ENCODE results near the gene MBLAC2.
A peak's percentile ranks its signal among the peaks of the same experiment; 100 is the strongest.

The MBLAC2 gene

GRCh38 chr5:90474235-90475107, at the start of gene MBLAC2, which contains the start of gene POLR3G:
Gene MBLAC2 (minus strand): TSS chr5:90474771. CDS start chr5:90474292, 479 bp downstream.
Gene POLR3G (plus strand): TSS chr5:90474864. CDS start chr5:90485568, 10,704 bp downstream.
- peak; percentile 92 for DNase-seq (ENCODE audit: low spot score)

GRCh38 chr5:90519081-90519480, 44.5 kb upstream of the MBLAC2 start:
- DNase-seq (ENCODE audit: low spot score), result no peak

- DNase-seq (ENCODE audit: low spot score), result peak; percentile 30
Observed at GRCh38 chr5:90518661-90519060, 44.1 kb upstream of the MBLAC2 start.

- no peak for DNase-seq (ENCODE audit: low spot score)
Observed at GRCh38 chr5:90514520-90514919, 39.9 kb upstream of the MBLAC2 start.

- no peak for DNase-seq (ENCODE audit: low spot score)
Observed at GRCh38 chr5:90510438-90510837, 35.9 kb upstream of the MBLAC2 start.

GRCh38 chr5:90506221-90506620, 31.6 kb upstream of the MBLAC2 start:
- no peak for DNase-seq (ENCODE audit: low spot score)

GRCh38 chr5:90504743-90505142, 30.2 kb upstream of the MBLAC2 start:
- no peak for DNase-seq (ENCODE audit: low spot score)

GRCh38 chr5:90503596-90503995, 29.0 kb upstream of the MBLAC2 start:
- DNase-seq (ENCODE audit: low spot score), result no peak

GRCh38 chr5:90495146-90495545, 20.6 kb upstream of the MBLAC2 start:
- DNase-seq (ENCODE audit: low spot score), result no peak

GRCh38 chr5:90494043-90494442, 19.5 kb upstream of the MBLAC2 start:
- DNase-seq (ENCODE audit: low spot score), result no peak

GRCh38 chr5:90488791-90489190, 14.2 kb upstream of the MBLAC2 start:
- DNase-seq (ENCODE audit: low spot score), result no peak

GRCh38 chr5:90484540-90484939, 10.0 kb upstream of the MBLAC2 start:
- no peak for DNase-seq (ENCODE audit: low spot score)

- DNase-seq (ENCODE audit: low spot score), result no peak
Observed at GRCh38 chr5:90483206-90483605, 8.6 kb upstream of the MBLAC2 start.

- no peak for DNase-seq (ENCODE audit: low spot score)
Observed at GRCh38 chr5:90480699-90481098, 6.1 kb upstream of the MBLAC2 start.

- no peak for DNase-seq (ENCODE audit: low spot score)
Observed at GRCh38 chr5:90479611-90480385, 5.2 kb upstream of the MBLAC2 start.

- no peak for DNase-seq (ENCODE audit: low spot score)
Observed at GRCh38 chr5:90477621-90478215, 3.1 kb upstream of the MBLAC2 start.

GRCh38 chr5:90477073-90477472, 2.5 kb upstream of the MBLAC2 start:
- DNase-seq (ENCODE audit: low spot score), result no peak

- DNase-seq (ENCODE audit: low spot score), result peak; percentile 38
Observed at GRCh38 chr5:90476391-90476790, 1.8 kb upstream of the MBLAC2 start.

- DNase-seq (ENCODE audit: low spot score), result peak; percentile 3
Observed at GRCh38 chr5:90475436-90475980, 937 bp upstream of the MBLAC2 start.

GRCh38 chr5:90473396-90474234, 956 bp downstream of the MBLAC2 start:
- peak; percentile 51 for DNase-seq (ENCODE audit: low spot score)

GRCh38 chr5:90472783-90473395, 1.7 kb downstream of the MBLAC2 start:
- no peak for DNase-seq (ENCODE audit: low spot score)

Data from NAMALWA (cell line).